NCI-H1048 (cell line): ENCODE results near the gene LRP6.
A peak's percentile ranks its signal among the peaks of the same experiment; 100 is the strongest.
"Not testable (repeated sequence)": the region's sequence is repeated elsewhere in the genome, so short reads cannot be mapped to it uniquely, and the experiment has no call there.

ENCODE experiments used
- DNase-seq: peaks from one replicate; lab custom pipeline; 2025; lab: John Stamatoyannopoulos, UW

Gene LRP6

DNA sequence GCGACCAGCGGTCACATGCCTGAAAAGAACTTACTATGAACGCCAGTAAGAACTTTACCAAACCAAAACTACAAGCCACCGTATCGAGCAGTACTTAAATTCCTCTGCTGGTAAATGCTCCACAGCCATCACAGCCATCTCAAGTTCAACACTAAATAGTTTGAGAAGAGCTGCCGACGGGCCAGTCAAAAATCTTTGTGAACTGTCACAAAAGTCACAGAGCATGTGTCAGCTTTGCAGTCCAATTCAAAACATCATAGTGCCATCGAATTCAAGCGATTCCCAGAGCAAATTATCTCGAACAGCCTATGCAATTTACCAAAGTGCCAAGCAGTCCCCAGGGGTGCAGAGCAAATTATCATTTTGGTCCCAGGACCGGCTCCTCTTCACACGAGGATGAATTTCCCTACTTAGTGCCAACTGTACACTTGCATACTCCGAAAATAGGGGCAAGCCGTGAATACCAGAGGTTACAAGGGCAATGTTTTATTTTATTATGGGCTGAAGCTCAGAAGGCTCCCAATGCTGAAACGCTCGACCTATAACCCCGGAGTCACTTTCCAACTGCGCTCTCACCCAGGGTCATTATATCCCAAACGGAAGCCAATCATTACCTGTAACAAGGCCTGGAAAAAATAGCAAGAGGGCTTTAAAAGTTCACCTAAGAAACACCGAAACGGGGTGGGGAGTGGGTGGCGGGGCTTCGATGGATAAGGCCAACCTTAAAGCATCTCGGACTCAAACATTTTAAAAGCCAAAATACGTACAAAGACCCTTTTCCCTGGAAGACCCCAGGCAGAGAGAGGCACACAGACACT, 1.1 kb downstream of the LRP6 start:
- no peak for DNase-seq

DNA sequence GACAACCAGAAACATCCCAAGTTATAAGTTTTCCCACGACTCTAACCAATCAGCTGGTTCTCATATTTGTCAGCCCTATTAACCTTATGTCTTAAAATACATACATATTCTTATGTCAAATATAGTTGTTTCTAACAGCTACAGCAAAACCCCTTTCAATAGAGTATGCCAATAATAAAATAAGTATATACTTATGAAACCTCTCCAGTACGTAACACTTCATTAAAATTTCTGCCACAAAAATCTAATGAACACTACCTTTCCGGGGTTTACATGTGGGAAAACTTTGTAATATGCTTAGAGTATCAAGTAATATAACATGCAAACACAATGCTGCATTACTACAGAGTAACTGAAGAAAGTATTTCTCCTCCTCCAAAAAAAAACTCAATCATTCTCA, 1.8 kb downstream of the LRP6 start:
- DNase-seq, result no peak

DNA sequence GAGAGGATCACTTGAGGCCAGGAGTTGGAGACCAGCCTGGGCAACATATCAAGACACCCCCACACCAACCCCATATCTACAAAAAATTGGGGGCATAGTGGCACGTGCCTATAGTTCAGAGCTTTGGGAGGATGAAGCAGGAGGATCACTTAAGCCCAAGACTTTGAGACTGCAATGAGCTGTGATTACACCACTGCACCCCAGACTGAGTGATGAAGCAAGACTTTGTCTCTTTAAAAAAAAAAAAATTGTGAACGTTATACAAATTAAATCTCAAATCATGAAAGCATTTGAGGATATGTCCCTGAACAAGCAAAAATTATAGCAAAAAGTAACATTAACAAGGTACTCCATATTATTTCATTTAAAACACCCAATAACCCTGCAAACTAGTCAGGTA, 2.9 kb downstream of the LRP6 start:
- DNase-seq, result no peak

DNA sequence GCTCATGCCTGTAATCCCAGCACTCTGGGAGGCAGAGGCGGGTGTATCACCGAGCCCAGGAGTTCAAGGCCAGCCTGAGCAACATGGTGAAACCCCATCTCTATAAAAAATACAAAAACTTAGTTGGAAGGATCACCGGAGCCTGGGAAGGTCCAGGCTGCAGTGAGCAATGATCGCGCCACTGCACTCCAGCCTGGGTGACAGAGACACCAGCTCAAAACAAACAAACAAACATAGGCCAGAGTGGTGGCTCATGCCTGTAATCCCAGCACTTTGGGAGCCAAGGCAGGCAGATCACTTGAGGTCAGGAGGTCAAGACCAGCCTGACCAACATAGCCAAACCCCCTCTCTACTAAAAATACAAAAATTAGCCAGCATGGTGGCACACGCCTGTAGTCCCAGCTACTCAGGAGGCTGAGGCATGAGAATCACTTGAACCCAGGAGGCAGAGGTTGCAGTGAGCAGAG, 10.5 kb downstream of the LRP6 start:
- DNase-seq, result not testable (repeated sequence)

DNA sequence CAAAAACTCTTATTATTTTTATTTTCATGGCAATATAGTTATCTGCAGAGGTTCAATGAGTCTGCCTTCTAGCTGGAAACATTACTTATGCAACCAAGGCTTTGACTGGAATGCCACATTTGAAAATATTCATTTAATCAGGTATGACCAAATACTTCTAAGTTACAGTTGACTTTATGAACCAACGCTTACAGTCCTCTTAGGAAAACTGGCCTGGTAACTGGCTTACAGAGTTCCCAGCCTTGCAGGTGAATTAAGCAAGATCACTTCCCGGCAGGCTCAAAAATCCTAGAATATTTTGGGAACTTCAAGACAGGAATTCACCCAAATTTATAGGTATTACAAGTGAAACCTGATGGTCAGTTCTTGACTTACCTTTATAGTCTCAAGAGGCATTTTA, 12.3 kb downstream of the LRP6 start:
- DNase-seq, result no peak

DNA sequence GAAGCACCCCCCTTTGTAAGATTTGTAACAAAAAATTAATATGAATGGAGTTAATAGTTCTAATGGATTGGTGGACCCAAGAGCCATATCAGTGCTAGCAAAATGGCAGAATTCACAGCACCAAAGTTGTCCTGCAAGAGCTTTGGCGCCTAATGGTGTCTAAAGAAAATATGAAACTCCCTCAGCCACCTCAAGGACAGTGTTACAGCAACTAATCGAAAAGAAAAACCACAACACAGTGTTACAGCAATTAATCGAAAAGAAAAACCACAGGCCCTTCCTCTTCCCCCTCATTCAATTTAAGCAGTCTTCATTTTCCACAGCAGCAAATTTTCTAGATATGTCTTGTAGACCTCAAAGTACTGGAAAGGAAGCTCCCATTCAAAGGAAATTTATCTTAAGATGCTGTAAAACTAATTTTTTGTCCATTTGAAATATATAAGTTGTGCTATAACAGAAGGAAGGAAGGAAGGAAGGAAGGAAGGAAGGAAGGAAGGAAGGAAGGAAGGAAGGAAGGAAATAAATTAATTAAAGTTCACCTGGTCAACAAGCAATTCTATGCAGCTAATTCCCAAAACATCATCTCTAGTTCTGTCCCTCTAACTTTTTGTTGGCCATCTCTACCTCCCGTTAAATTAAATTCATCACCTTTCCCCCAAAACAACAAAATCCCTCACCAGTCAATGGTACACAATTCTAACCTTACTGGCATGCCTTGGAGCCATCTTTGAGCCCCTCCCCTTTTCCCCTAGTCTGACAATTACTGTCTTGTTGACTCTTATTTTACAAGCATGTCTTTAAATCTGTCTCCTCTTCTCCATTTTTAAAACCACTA, 17.4 kb downstream of the LRP6 start:
- DNase-seq, result no peak

DNA sequence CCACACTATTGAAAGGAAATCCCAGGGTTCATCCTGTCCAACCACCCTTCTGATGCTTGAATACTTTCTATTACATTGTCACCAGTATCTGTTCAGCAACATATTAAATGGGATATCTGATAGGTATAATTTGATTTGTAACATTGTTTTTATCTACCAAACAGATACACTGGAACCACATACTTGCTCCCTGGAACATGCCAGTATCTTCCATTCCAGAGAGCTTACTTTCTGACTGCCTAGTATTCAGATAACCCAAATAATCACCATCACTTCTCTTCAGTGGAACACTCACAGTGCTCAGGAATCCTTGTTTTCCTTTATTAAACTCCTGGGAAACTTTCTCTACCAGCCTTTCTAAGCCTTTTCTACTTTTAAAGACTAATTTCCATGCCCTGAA, 19.3 kb downstream of the LRP6 start:
- DNase-seq, result no peak

DNA sequence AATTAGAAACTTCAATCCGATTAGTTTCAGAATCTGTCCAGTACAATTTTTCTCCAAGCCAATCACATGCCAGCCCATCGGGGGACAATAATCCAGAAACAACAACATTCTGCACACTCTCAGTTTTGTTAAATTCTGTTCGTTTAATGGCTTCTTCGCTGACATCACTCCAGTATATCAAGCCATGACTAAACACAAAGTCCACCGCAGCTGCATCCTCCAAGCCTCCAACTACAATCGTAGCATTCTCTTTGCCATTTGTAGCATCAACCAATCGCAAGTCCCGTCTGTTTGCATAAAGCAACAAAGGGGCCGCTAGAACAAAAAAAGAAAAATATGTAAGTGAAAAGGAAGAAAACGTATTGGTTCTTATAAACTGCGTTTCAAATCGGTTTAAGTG, 22.5 kb downstream of the LRP6 start:
- no peak for DNase-seq

DNA sequence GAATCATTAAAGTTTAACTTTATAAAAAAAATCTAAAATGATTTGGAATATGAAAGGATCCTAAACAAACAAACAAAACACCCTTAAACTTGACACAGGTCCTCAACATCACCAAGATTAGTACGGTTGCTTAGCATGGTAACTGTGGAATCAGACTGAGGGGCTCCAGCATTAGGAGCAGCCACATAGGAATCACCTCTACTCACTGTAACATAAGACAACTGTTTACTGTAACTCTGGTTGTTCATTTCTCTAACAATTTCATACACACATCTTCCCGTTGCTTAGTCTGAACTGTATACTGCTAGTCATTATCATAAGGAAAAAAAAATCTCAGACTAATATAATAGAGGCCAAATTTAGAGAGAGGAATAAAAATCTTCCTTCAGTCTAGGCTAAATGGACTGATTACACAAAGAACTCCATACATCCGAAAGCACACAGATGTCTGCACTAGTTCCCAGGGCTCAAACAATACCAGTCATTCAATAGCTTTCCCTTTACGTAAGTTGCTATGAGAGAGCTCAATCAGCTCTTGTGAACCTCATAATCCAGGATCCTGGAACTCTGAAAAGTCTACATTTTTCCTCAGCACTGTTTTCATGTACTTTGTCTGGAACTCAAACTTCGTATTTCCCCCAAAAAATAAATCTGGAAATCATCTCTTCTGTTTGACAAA, 26.0 kb downstream of the LRP6 start:
- peak; percentile 71 for DNase-seq

DNA sequence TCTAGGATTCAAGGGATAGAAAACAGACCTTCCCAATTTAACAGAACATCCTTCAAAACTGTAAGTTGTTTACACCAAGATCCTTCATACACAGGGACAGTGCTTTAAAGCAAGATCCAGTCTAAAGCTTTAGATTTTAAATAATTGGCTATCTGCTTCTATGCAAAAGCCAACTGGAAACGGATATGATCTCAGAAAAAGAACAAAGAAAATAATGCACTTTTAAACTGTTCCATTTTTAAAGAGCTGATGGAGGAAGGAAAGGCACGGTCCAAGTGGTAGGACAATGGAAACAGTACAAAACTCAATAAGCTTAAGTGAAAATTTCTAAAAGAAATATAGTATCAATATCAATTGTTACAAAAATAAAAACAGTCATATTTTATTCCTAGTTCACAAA, 27.7 kb downstream of the LRP6 start:
- no peak for DNase-seq

DNA sequence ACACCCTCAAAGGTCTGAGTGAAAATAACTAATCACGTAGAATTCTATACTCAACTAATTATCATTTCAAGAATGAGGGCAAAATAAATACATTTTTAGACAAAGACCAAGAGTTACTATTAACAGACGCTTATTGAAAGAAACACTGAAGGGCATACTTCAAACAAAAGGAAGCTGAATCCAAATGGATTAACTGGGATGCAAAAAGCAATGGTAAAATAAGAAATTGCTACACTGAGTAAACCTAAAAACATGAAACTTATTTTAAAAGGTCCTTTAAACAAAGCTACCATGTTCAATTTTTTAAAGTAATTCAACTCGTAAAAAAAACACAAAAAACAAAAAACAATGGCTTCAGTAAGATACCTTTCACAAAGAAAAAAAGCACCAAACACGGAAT, 28.2 kb downstream of the LRP6 start:
- no peak for DNase-seq

DNA sequence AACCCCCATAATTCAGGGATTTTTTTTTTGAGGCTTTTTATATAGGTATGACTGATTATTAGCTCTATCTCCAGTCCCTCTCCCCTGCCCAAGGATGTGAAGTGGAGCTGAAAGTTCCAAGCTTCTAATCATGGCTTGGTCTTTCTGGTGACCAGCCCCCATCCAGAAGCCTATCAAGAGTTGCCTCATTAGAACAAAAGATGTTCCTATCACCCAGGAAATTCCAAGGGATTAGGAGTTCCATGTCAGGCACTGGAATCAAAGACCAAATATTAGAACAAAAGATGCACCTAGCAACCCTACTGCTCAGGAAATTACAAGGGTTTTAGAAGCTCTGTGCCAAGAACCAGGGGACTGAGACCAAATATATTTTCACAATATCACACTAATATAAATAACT, 29.9 kb downstream of the LRP6 start:
- DNase-seq, result no peak

DNA sequence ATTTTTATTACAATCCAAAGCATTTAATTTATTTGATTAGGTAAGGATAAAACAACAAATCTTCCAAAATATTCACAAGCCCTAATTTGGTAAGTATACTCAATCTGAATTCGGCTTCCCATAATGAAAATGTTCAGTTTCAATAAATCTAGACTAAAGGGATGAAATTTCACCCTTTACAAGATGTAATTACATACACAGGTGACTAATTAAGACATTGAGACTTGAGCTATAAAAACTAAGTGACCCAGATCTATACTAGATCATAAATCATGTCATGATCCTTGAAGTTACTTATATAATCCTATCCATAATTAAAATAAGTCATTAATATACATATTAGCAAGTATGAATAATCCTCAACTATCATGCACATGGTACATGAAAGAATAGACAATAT, 36.6 kb downstream of the LRP6 start:
- no peak for DNase-seq

DNA sequence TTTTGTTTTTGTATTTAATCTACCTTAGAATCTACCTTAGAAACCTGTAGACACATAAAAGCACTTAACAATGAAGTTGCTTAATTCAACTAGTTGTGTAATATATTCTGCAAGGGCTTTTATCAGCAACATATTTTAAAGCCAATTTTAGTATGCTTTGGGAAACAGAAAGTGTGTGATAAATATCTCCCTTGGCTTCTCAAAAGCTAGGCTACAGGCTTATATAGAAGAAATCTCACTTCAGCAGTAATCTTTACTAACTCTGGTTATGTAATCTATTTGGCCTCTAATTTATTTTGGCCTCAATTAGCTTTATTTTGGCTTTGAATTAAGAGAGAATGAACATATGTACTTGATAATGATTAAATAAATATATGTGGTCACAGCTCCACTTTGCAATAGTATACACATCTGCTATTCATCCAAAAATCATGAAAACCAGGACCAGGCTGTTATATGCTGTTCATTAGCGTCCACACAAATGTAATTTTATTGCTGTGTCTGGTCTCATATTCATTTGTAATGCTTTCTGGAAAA, 37.2 kb downstream of the LRP6 start:
- no peak for DNase-seq

DNA sequence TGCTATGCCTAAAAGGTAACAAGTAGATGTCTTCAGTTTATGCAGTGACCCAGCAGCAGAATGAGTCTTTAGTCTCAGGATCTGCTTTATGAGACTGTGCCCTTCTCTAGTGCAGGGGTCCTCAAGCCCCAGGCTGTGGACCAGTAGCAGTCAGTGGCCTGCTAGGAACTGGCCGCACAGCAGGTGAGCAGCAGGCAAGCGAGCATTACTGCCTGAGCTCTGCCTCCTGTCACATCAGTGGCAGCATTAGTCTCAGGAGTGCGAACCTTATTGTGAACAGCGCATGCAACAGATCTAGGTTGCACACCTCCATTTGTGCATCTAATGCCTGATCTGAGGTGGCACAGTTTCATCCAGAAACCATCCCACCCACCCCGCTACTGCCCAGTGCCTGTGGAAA, 38.4 kb downstream of the LRP6 start:
- DNase-seq, result no peak

DNA sequence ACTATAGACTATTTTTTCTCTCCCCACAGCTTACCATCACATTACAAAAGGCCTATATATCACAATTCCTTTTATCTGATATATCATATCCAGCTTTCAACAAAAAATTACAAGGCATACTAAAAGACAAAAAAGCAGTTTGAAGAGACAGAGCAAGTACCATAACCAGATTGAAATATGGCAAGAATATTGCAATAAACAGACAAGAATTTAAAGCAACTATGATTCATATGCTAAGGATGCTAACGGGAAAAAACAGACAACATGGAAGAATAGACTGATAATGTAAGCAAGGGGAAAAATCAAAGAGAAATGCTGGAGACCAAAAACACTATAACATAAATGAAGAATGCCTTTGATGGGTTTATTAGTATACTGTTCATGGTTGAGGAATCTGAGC, 40.7 kb downstream of the LRP6 start:
- no peak for DNase-seq

DNA sequence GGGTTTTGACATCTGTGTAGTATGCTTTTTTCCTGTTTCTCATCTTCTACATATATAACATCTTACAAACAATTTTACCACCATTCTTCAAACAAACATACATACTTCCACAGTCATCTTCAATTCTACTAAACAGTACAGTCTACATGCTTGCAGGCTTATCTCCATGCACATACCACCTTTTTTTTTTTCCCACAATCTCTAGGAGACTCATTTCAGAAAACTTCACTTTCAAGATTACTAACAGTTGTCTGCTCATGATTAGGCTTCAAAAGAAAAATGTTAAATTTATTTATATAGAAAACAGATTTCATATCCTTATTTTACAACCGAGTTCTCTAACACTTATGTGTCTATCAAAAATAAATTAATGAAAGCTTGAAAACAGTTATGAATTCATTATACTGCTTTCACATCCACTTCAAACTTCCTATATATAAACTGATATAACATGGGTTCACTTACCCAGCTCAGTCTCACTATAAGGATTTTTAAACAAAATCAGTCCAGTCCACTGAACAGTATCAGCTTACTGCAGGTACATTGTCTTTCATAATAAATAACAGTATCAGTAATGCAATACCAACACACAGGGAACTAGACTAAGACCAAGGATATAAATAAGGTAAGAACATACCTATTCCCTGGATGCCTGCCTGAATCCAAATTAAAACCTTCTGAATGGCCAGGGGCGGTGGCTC, 42.5 kb downstream of the LRP6 start:
- no peak for DNase-seq

DNA sequence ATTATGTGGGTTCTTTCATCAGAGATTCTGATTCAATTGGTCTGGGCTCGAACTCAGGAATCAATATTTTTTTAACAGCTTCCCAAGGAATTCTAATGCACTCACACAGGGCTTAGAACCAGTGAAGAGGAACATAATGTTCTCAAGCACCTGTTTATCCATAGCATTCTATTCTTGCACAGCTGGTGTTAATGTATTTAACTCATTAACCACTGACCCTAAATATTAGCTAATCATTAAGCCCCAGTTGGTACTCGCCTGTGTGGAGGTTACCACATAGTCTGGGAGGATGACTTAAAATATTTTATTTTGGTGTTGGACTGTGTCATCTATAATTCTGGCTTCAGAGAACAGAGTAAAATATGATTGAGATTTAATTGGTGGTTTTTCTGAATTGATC, 45.3 kb downstream of the LRP6 start:
- DNase-seq, result no peak

DNA sequence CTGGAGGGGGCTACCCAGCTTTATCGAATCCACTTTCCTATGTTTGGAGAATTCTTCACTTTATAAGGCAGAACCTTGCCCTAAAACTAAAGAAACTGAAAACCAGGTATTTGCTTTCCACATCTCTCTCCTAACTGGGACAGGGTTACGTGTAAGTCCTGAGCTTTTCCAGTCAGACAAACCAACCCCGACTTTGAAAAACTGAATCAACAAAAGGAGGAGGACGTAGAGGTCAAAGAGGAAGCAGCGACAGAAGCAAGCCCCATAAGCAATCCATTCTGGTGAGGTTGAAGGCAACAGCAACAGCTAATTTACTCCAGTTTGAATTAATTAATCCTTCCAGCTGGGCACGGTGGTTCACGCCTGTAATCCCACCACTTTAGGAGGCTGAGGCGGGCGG, 47.2 kb downstream of the LRP6 start:
- DNase-seq, result no peak

DNA sequence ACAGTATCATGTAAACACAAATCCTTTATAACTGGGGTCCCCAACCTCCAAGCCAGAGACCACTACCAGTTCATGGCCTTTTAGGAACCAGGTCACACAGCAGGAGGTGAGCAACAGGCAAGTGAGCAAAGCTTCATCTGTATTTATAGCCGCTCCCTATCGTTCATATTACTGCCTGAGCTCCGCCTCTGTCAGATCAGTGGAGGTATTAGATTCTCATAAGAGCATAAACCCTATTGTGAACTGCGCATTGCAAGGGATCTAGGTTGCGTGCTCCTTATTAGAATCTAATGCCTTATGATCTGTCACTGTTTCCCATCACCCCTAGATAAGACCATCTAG, 49.9 kb downstream of the LRP6 start:
- DNase-seq, result no peak

DNA sequence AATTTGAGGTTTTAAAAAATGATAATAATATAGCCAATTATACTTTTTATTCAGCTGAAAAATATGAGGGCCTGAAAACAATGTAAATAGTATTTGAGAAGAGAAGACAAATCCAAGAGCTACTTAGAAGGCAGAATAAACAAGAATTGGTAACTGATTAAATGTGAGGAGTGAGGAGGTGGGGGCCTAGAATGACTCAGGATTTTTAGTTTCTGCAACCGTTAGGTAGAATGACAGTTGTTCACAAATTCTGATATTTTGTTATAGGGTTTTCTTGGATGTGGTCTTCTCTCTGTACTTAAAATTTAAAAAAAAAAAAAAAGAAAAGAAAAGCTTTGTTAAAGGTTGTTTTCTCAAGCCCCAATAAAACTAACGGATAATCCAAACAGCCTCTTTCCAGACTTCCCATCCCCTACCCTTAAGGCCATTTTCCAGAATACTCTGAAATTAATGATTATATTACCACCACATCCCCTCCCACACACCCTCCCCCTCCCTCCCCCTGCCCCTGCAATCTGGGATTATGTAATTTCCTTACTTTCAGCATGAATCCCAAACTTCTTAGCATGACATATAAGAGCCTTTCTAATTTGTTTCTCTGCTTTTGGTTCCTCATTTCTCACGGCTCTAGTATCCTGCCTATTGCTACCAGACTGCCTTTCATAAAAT, 50.4 kb downstream of the LRP6 start:
- DNase-seq, result no peak
